K562 (cell line): Measurements from ENCODE around the gene TMEM107. TPM values are rescaled to one million over a fixed set of nuclear protein-coding genes. Genes with fewer than 3 reads are reported as not detected.
A peak's percentile ranks its signal among the peaks of the same experiment; 100 is the strongest.

Experiments used
- ATAC-seq: fragments of 200-7000 bp; cut with Tn5 transposase; 3 replicates; pipeline ENCODE4 v1.9.1; 2020; ENCODE audit warnings: moderate library complexity
- BruUV-seq: library from RNA; stranded (reverse); fragments of 400-500 nt; replicated peaks from 2 replicates; lab custom pipeline; 2021; lab: Mats Ljungman, UMichigan
- CTCF ChIA-PET: fragments of 300-600 bp; formaldehyde crosslinking; extraction: SDS; loops from one replicate; lab custom pipeline; 2021; ENCODE audit warnings: low intra/inter-chr PET ratio; lab: Yijun Ruan, JAX
- POLR2A ChIA-PET: fragments of 300-600, 350-650 bp; sonication (Branson Sonifier 250); formaldehyde crosslinking; extraction: SDS; loops from one replicate; lab custom pipeline; 2021; ENCODE audit warnings: antibody characterized with exemption, inconsistent platforms; lab: Yijun Ruan, JAX
- DNase-seq, 4 experiments: peaks; one replicate each; pipeline versions ENCODE4 v3.0.0 to v3.0.0-alpha.2; 2011 to 2018; ENCODE audit warnings: low spot score in 3 of 4, mixed read lengths in 3 of 4; ENCODE audit errors: extremely low read depth in 1 of 4
- FAIRE-seq: peaks from 2 replicates; lab custom pipeline; 2011; peaks lifted over from hg19 to GRCh38; lab: Jason Lieb, UNC
- H2AFZ ChIP-seq: 2 replicates; pipeline ENCODE4 v1.6.0; 2011; ENCODE audit warnings: low read depth, low read length, control low read depth, inconsistent platforms
- H3K27ac ChIP-seq: fragments of 200-600 bp; 3 replicates; pipeline ENCODE4 v1.8.0; 2011; ENCODE audit warnings: low read depth, mild to moderate bottlenecking, control low read depth, inconsistent platforms, low read length, moderate library complexity, mixed read lengths; ENCODE audit errors: extremely low read depth
- H3K27me3 ChIP-seq, 2 experiments: fragments of 300-600 bp in 1 of 2; 2 replicates in 1 of 2; 3 replicates in 1 of 2; pipeline versions ENCODE4 v1.6.0 to v1.8.0; 2011; ENCODE audit warnings: inconsistent platforms in 2 of 2, low read length in 2 of 2, mild to moderate bottlenecking in 1 of 2, mixed read lengths in 1 of 2, moderate library complexity in 1 of 2; ENCODE audit not compliant: control insufficient read depth in 2 of 2, insufficient read depth in 2 of 2
- H3K36me3 ChIP-seq: fragments of 300-600 bp; 3 replicates; pipeline ENCODE4 v1.8.0; 2011; ENCODE audit warnings: mild to moderate bottlenecking, low read length, inconsistent platforms; ENCODE audit not compliant: control insufficient read depth, insufficient read depth
- H3K4me1 ChIP-seq, 2 experiments: fragments of 200-600 bp in 1 of 2; replicated peaks in 1 of 2; 2 replicates in 1 of 2; 3 replicates in 1 of 2; pipeline versions ENCODE4 v1.5.1 to v1.8.0; 2011; ENCODE audit warnings: inconsistent platforms in 2 of 2, low read length in 2 of 2, mild to moderate bottlenecking in 1 of 2, mixed read lengths in 1 of 2, moderate library complexity in 1 of 2; ENCODE audit not compliant: control insufficient read depth in 2 of 2, insufficient read depth in 2 of 2
- H3K4me2 ChIP-seq: 2 replicates; pipeline ENCODE4 v1.6.1; 2011; ENCODE audit warnings: low read length, control low read depth, inconsistent platforms, mixed read lengths; ENCODE audit not compliant: insufficient read depth
- H3K4me3 ChIP-seq: fragments of 200-600 bp; sonication (generic), shearing (Covaris generic); 2 replicates; pipeline ENCODE4 v1.5.1; 2016; ENCODE audit warnings: control low read depth, inconsistent platforms
- H3K79me2 ChIP-seq: fragments of 200-600 bp; 3 replicates; pipeline ENCODE4 v1.8.0; 2011; ENCODE audit warnings: low read length, inconsistent platforms; ENCODE audit not compliant: control insufficient read depth, insufficient read depth
- H3K9ac ChIP-seq, 2 experiments: 2 replicates each; pipeline versions ENCODE4 v1.6.0 to v1.6.1; 2011; ENCODE audit warnings: low read depth in 2 of 2, low read length in 2 of 2, control low read depth in 1 of 2, inconsistent platforms in 1 of 2, mild to moderate bottlenecking in 1 of 2, mixed read lengths in 1 of 2; ENCODE audit not compliant: insufficient read depth in 1 of 2
- H3K9me1 ChIP-seq: one replicate; pipeline ENCODE4 v1.6.0; 2011; ENCODE audit warnings: inconsistent platforms, mild to moderate bottlenecking, low read length, moderate library complexity; ENCODE audit not compliant: control insufficient read depth, insufficient read depth
- H3K9me3 ChIP-seq: replicated peaks from 2 replicates; pipeline ENCODE4 v1.5.1; 2011; ENCODE audit warnings: low read depth, low read length, inconsistent platforms; ENCODE audit not compliant: control insufficient read depth, insufficient read depth
- H4K20me1 ChIP-seq: replicated peaks from 2 replicates; pipeline ENCODE4 v1.6.1; 2011; ENCODE audit warnings: low read length, inconsistent platforms, mixed read lengths; ENCODE audit not compliant: control insufficient read depth, insufficient read depth
- FOXP4 ChIP-seq: sonication (generic); formaldehyde crosslinking; IDR thresholded peaks from 2 replicates; pipeline ENCODE4 v1.8.0; 2022; ENCODE audit warnings: mild to moderate bottlenecking, missing genetic modification reagents, borderline replicate concordance
- HMG20B ChIP-seq: fragments of 250-450 bp; sonication (Bioruptor Pico); IDR thresholded peaks from 2 replicates; pipeline ENCODE4 v1.5.0; 2021; ENCODE audit warnings: mild to moderate bottlenecking
- MTF1 ChIP-seq: fragments of 250-450 bp; sonication (Bioruptor Pico); IDR thresholded peaks from 2 replicates; pipeline ENCODE4 v1.9.0; 2021; ENCODE audit warnings: moderate library complexity, mild to moderate bottlenecking, inconsistent platforms, borderline replicate concordance
- NFIX ChIP-seq: fragments of 250-450 bp; sonication (Bioruptor Pico); IDR thresholded peaks from 2 replicates; pipeline ENCODE4 v1.4.0; 2020; ENCODE audit warnings: low read depth, mild to moderate bottlenecking, moderate library complexity
- PHF8 ChIP-seq: fragments of 200-600 bp; sonication (generic); IDR thresholded peaks from 2 replicates; pipeline ENCODE4 v1.6.1; 2012; ENCODE audit warnings: mixed run types, mild to moderate bottlenecking, inconsistent platforms, low read length, moderate library complexity, borderline replicate concordance
- RHOXF2B ChIP-seq: fragments of 250-450 bp; sonication (Bioruptor Pico); conservative IDR thresholded peaks from 2 replicates; pipeline ENCODE4 v1.5.1; 2021
- SIX5 ChIP-seq, 2 experiments: IDR thresholded peaks; 2 replicates each; pipeline ENCODE4 v1.6.1; 2011; ENCODE audit warnings: low read length in 2 of 2, borderline replicate concordance in 1 of 2, low read depth in 1 of 2, mild to moderate bottlenecking in 1 of 2, moderate library complexity in 1 of 2; ENCODE audit not compliant: insufficient read depth in 1 of 2
- TAF1 ChIP-seq: IDR thresholded peaks from 2 replicates; pipeline ENCODE4 v1.6.1; 2011; ENCODE audit warnings: mild to moderate bottlenecking, low read length, moderate library complexity; ENCODE audit not compliant: insufficient read depth, control insufficient read depth, severe bottlenecking; ENCODE audit errors: extremely low read depth
- ZBTB9 ChIP-seq: fragments of 450-650 bp; formaldehyde crosslinking; IDR thresholded peaks from 2 replicates; pipeline ENCODE4 v1.4.0; 2020; ENCODE audit warnings: mild to moderate bottlenecking, moderate library complexity
- ZNF212 ChIP-seq: fragments of 450-650 bp; formaldehyde crosslinking; IDR thresholded peaks from 2 replicates; pipeline ENCODE4 v1.4.0; 2020; ENCODE audit warnings: mild to moderate bottlenecking
- ZNF354B ChIP-seq: fragments of 250-450 bp; sonication (Bioruptor Pico); IDR thresholded peaks from 2 replicates; pipeline ENCODE4 v1.4.0; 2020
- WGBS: fragments of 100-300 bp; shearing (Covaris generic); methylation state at CpG from one replicate; pipeline ENCODE4 v1.1.6; 2016; ENCODE audit warnings: low coverage, mixed read lengths; ENCODE audit not compliant: insufficient coverage; ENCODE audit errors: missing lambda C conversion rate; 5-methylcytosine and 5-hydroxymethylcytosine counted together
- in situ Hi-C: fragments of 300-500 bp; cut with MboI; formaldehyde crosslinking; loops from 4 replicates; pipeline ENCODE4 v1.15.0; 2018; ENCODE audit warnings: inconsistent platforms, mixed read lengths
- intact Hi-C: fragments of 100-400 bp; cut with micrococcal nuclease; formaldehyde crosslinking; loops from 2 replicates; pipeline ENCODE4 v1.14.2; 2022
- polyA plus RNA-seq, 8 experiments: library from polyadenylated mRNA; depleted of rRNA in 4 of 8; stranded (reverse) in 5 of 8; unstranded in 3 of 8; fragments of >200 nt; fragmentation: Nextera tagmentation in 2 of 8; fragmentation: Illumina TruSeq in 1 of 8; extraction: Ambion mirVana in 2 of 8; extraction: Trizol in 1 of 8; gene quantifications; 2 replicates each; pipeline versions ENCODE4 v1.2.1 to v1.2.3, GENCODE V29; 2011 to 2014; ENCODE audit warnings: inconsistent platforms in 1 of 8, missing spikeins in 1 of 8
- total RNA-seq, 7 experiments: library from RNA; depleted of rRNA in 6 of 7; stranded (reverse); fragments of >200 nt in 6 of 7; fragmentation: Illumina TruSeq in 2 of 7; extraction: Trizol in 2 of 7; gene quantifications; 2 replicates each; pipeline versions ENCODE4 v1.2.1 to v1.2.3, GENCODE V29; 2011 to 2021; ENCODE audit warnings: low replicate concordance in 1 of 7

Gene TMEM107
- total and polyA plus RNA-seq, 9 of the 15 experiments (the other 6 are each of a cell fraction or from before 2014, with no cell fraction given) = 7.1 to 26.2 (median 16.9) TPM

- TF ChIP-seq MTF1 (CRISPR knock-in tag) (no peak), NFIX (CRISPR knock-in tag) (no peak), PHF8 (peak; percentile 94), ZNF354B (CRISPR knock-in tag) (no peak), HMG20B (no peak), ZBTB9 (CRISPR knock-in tag) (0 out of 2 replicates have a peak, but pooled peaks have one; percentile 40), TAF1 (peak; percentile 71), RHOXF2B (CRISPR knock-in tag) (no peak)
These were observed 34.0 kb upstream of the TMEM107 start, which contains the start of gene AURKB (continued) for GRCh38 chr17:8209907-8210760.

- Histone ChIP-seq H3K9ac (no peak overlapping the region; a peak in 1 of 4 replicates), H3K4me1 (peaks cover 6 to 19% of the 10 kb centered on the region in 2 experiments; a peak in 4 of 5 replicates), H3K79me2 (peaks cover 32% of the 10 kb centered on the region), H3K27ac (no peak overlapping the region), H3K9me1 (no peaks in the 10 kb centered on the region), H3K4me2 (no peak overlapping the region), H3K4me3 (no peak overlapping the region), H3K9me3 (no peaks in the 10 kb centered on the region), H3K36me3 (peaks cover 50% of the 10 kb centered on the region), H3K27me3 (no peaks in the 10 kb centered on the region), H2AFZ (no peak overlapping the region), H4K20me1 (no peaks in the 10 kb centered on the region)
- ATAC-seq (no peak), DNase-seq (no peak), FAIRE-seq (no peak)
- CTCF ChIA-PET = no interaction called here
- 100% methylated on average over 5 of the region's 12 CpGs for WGBS
- BruUV-seq = no TSS peak
- in situ Hi-C loops (no loop called here), intact Hi-C loops (no loop called here)
- TF ChIP-seq FOXP4 (CRISPR knock-in tag) (no peak), ZNF212 (CRISPR knock-in tag) (no peak), SIX5 (IDR thresholded peaks at IDR 0.05; ENCODE audit: borderline replicate concordance in 1 of 2, insufficient read depth in 1 of 2, low read depth in 1 of 2, low read length in 2 of 2) (no peak)
- POLR2A ChIA-PET = interaction anchor here (1.0 to 1.3 kb wide), 3 partner anchors 12 to 33 kb away, joined by 3 to 5 read pairs (median 3); partner anchors contain the start of gene BORCS6
These were observed 30.4 kb upstream of the TMEM107 start for GRCh38 chr17:8206536-8206935.
